GM12875 (cell line): ENCODE data around the gene CYB5D1.

Experiments
- H3K4me3 ChIP-seq: one replicate; pipeline ENCODE4 v1.5.1; 2011; ENCODE audit warnings: low read depth, low read length, control low read depth
- CTCF ChIP-seq: IDR thresholded peaks from 2 replicates; pipeline ENCODE4 v1.5.1; 2011; ENCODE audit warnings: low read depth, mild to moderate bottlenecking, control low read depth, inconsistent platforms, low read length, moderate library complexity, borderline replicate concordance; ENCODE audit not compliant: insufficient read depth

CYB5D1 gene

DNA sequence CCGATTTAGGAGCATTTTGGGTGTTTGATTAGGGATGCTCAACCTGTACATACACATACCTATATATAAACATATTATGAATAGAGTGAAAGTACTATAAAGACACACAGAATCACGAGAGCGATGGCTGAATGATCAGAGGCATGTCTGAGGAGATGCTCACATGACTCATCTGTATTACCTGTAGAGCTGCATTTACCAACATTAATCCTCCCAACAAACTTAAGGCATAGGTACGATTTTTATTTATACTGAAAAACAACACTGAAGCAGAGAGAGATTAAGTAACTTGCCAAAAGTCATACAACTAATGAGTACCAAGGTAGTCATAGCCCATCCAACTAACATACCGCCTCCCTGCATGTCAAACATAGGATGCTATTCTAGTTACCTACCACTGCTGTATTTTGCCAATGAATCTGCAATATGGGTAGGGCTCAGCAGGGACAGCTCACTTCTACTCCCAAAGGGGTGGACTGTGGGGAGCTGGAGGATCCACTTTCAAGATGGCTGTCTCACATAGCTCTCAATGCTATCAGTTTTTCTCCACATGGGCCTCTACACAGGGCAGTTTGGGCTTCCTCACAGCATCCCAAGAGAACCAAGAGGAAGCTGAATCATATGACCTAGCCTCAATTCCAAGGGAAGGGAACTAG is 7.3 kb downstream of the CYB5D1 start:
- no peak for TF ChIP-seq CTCF
- H3K4me3 ChIP-seq = no peak overlapping the region

DNA sequence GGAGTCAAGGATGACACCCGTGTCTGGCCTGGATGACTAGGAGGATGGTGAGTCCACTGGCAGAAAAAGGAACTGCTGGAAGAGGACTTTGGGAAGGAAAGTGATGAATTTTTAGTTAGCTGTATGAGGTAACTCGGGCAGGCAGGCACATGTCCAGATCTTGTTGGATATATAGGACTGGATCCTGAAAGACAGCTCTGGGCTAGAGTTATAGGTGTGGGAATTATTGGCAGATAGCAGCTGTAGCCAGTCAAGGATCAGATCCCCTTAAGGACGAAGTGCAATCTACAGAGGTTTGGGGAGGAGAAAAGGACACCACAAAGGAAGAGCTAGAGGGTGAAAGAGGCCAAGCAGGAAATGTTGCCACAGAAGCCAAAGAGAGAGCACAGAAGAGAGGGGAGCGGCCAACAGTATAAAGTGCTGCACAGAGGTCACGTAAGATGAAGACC is 10.1 kb downstream of the CYB5D1 start:
- H3K4me3 ChIP-seq = no peak overlapping the region
- no peak for TF ChIP-seq CTCF

- H3K4me3 ChIP-seq = no peak overlapping the region
- no peak for TF ChIP-seq CTCF
These were observed 15.2 kb downstream of the CYB5D1 start for GRCh38 chr17:7873051-7873450.

GRCh38 chr17:7875804-7876370 is 18.1 kb downstream of the CYB5D1 start:
- no peak for TF ChIP-seq CTCF
- H3K4me3 ChIP-seq = no peak overlapping the region

DNA sequence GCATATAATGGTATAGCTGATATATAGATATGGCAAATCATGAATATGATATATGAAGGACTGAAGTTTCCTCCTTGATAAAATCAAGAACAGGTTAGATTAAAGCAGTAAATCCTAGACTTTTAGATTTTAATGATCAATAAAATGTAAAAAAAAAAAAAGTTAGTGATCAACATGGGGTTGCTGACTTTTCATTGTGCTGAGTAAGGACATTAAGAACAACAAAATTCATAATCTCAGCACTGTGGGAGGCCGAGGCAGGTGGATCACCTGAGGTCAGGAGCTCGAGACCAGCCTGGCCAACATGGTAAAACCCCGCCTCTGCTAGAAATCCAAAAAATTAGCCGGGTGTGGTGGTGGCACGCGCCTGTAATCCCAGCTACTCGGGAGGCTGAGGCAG is 20.4 kb downstream of the CYB5D1 start:
- TF ChIP-seq CTCF = no peak

DNA sequence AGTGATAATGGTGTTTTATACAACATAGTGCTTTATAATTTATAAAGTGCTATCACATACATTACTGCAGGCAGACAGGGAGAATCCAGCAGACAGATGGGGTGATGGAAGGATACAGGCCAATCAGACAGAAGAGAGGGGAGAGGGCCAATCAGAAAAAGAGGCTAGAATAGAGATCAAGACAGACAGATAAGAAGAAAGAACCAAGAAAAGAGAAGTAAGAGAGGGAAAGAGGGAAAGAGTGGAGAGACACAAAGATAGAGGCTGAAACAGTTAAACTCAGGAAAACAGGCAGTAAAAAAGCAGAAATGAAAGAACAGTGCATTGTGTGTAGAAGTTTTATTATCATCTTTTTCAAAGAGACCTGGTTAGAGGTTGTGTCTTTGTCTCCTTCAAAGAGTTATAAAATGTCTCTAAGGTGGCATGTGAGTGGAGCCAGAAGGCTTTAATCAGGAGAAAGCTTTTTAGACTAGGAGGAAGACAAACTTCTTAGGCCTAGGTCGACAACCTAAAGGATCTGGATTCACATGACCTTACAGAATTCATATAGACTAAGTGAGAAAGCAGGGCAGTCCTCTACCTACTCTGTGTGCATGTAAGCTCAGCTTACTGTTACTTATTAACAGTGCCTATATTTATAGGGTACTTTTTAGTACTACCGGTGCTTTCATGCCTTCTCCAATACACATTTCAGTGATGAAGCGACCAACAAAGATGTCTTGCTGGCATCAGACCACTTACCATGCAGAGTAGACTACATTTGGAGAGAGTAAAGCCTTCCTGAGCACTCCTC is 22.5 kb downstream of the CYB5D1 start:
- no peak for TF ChIP-seq CTCF
- H3K4me3 ChIP-seq = no peak overlapping the region

More for the DNA sequence above, 20.4 kb downstream of the CYB5D1 start:
- H3K4me3 ChIP-seq = no peak overlapping the region
